ENCODE measurements around the gene VEPH1. TPM values are rescaled to one million over a fixed set of nuclear protein-coding genes. Genes with fewer than 3 reads are reported as not detected.

VEPH1 gene
- total RNA-seq, 1 donor from 2014 or later = 3.7 TPM

GRCh38 chr3:157375342-157375986 is 127.8 kb downstream of the VEPH1 start:
- H3K4me3 ChIP-seq (ENCODE audit: low read depth, low read length) = no peak overlapping the region
- TF ChIP-seq CTCF (conservative IDR thresholded peaks at IDR 0.05; ENCODE audit: low read depth, low read length) = no peak
- DNase-seq (ENCODE audit: low read depth) = no peak

GRCh38 chr3:157374933-157375332 is 128.3 kb downstream of the VEPH1 start:
- TF ChIP-seq CTCF (conservative IDR thresholded peaks at IDR 0.05; ENCODE audit: low read depth, low read length) = no peak

GRCh38 chr3:157373783-157374182 is 129.4 kb downstream of the VEPH1 start:
- TF ChIP-seq CTCF (conservative IDR thresholded peaks at IDR 0.05; ENCODE audit: low read depth, low read length) = no peak
- DNase-seq (ENCODE audit: low read depth) = no peak
- H3K4me3 ChIP-seq (ENCODE audit: low read depth, low read length) = no peak overlapping the region

More at GRCh38 chr3:157374933-157375332, 128.3 kb downstream of the VEPH1 start:
- H3K4me3 ChIP-seq (ENCODE audit: low read depth, low read length) = no peak overlapping the region
- no peak for DNase-seq (ENCODE audit: low read depth)

GRCh38 chr3:157370867-157371266 is 132.3 kb downstream of the VEPH1 start:
- no peak for TF ChIP-seq CTCF (conservative IDR thresholded peaks at IDR 0.05; ENCODE audit: low read depth, low read length)
- H3K4me3 ChIP-seq (ENCODE audit: low read depth, low read length) = no peak overlapping the region
- DNase-seq (ENCODE audit: low read depth) = no peak

- DNase-seq (ENCODE audit: low read depth) = peak; percentile 25
- TF ChIP-seq CTCF (conservative IDR thresholded peaks at IDR 0.05; ENCODE audit: low read depth, low read length) = no peak
- H3K4me3 ChIP-seq (ENCODE audit: low read depth, low read length) = no peak overlapping the region
Measured at GRCh38 chr3:157369727-157370421, 133.3 kb downstream of the VEPH1 start.

GRCh38 chr3:157368171-157368570 is 135.0 kb downstream of the VEPH1 start:
- no peak for TF ChIP-seq CTCF (conservative IDR thresholded peaks at IDR 0.05; ENCODE audit: low read depth, low read length)

GRCh38 chr3:157363393-157363792 is 139.8 kb downstream of the VEPH1 start:
- TF ChIP-seq CTCF (conservative IDR thresholded peaks at IDR 0.05; ENCODE audit: low read depth, low read length) = no peak
- H3K4me3 ChIP-seq (ENCODE audit: low read depth, low read length) = no peak overlapping the region
- no peak for DNase-seq (ENCODE audit: low read depth)

More at GRCh38 chr3:157368171-157368570, 135.0 kb downstream of the VEPH1 start:
- H3K4me3 ChIP-seq (ENCODE audit: low read depth, low read length) = no peak overlapping the region
- DNase-seq (ENCODE audit: low read depth) = no peak
